GM19438 (cell line): ENCODE results near the gene ADAMTSL1.
A peak's percentile ranks its signal among the peaks of the same experiment; 100 is the strongest.

Source experiments
- ATAC-seq: cut with Tn5 transposase; IDR thresholded peaks from one replicate; pipeline ENCODE4 v1.9.1; 2021; ENCODE audit warnings: low read depth; ENCODE audit not compliant: unreplicated experiment

ADAMTSL1 gene

GRCh38 chr9:18796696-18797270 is 322.8 kb downstream of the ADAMTSL1 start:
- ATAC-seq = no peak

- ATAC-seq = no peak
These were observed 324.2 kb downstream of the ADAMTSL1 start for GRCh38 chr9:18798106-18798505.

- no peak for ATAC-seq
These were observed 324.7 kb downstream of the ADAMTSL1 start for GRCh38 chr9:18798508-18799290.

GRCh38 chr9:18799428-18799827 is 325.5 kb downstream of the ADAMTSL1 start:
- no peak for ATAC-seq

GRCh38 chr9:18800579-18800978 is 326.6 kb downstream of the ADAMTSL1 start:
- ATAC-seq = no peak

- ATAC-seq = no peak
These were observed 331.4 kb downstream of the ADAMTSL1 start for GRCh38 chr9:18805386-18805785.

- ATAC-seq = no peak
These were observed 332.5 kb downstream of the ADAMTSL1 start for GRCh38 chr9:18806232-18807080.

- ATAC-seq = no peak
These were observed 336.6 kb downstream of the ADAMTSL1 start for GRCh38 chr9:18810581-18810980.

- no peak for ATAC-seq
These were observed 337.2 kb downstream of the ADAMTSL1 start for GRCh38 chr9:18811171-18811570.

GRCh38 chr9:18819418-18819817 is 345.5 kb downstream of the ADAMTSL1 start:
- no peak for ATAC-seq

- no peak for ATAC-seq
These were observed 346.7 kb downstream of the ADAMTSL1 start for GRCh38 chr9:18820566-18821095.

GRCh38 chr9:18821788-18822187 is 347.8 kb downstream of the ADAMTSL1 start:
- ATAC-seq = no peak

- no peak for ATAC-seq
These were observed 348.9 kb downstream of the ADAMTSL1 start for GRCh38 chr9:18822850-18823249.

- no peak for ATAC-seq
These were observed 350.2 kb downstream of the ADAMTSL1 start for GRCh38 chr9:18824095-18824666.

GRCh38 chr9:18825656-18826170 is 351.8 kb downstream of the ADAMTSL1 start:
- no peak for ATAC-seq

- ATAC-seq = no peak
These were observed 352.3 kb downstream of the ADAMTSL1 start for GRCh38 chr9:18826248-18826647.

GRCh38 chr9:18829066-18829465 is 355.1 kb downstream of the ADAMTSL1 start:
- ATAC-seq = no peak

- ATAC-seq = no peak
These were observed 355.9 kb downstream of the ADAMTSL1 start for GRCh38 chr9:18829873-18830272.

GRCh38 chr9:18834740-18835361 is 360.9 kb downstream of the ADAMTSL1 start:
- peak; percentile 76 for ATAC-seq

- ATAC-seq = no peak
These were observed 363.4 kb downstream of the ADAMTSL1 start for GRCh38 chr9:18837402-18837801.
